ENCODE measurements around the gene ABCC1. TPM values are rescaled to one million over a fixed set of nuclear protein-coding genes. Genes with fewer than 3 reads are reported as not detected.

ABCC1 gene
- polyA plus RNA-seq, 1 donor (not counting 4 experiments of a cell fraction or from before 2014, with no cell fraction given), result 19.4 TPM

DNA sequence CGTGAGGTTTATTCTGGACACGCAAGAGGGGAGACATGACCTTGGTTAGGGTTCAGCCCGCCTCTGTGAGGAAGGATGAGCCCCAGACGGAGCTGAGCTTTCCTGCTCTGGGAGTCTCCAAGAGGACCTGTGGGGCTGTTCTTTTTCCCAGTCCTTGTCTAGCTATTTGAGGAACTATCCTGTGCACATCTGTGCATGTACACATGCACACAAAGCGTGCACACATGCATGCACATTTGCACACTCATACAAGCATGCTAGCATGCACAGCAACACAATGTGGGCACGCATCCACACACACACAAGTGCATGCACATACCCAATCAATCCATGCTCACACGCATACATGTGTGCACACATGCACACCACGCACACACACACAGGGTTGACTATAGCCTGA, 233.5 kb downstream of the ABCC1 start:
- H3K27ac ChIP-seq (ENCODE audit: control insufficient read depth, insufficient read depth, low read length), result no peak overlapping the region

GRCh38 chr16:16183562-16183961, 234.1 kb downstream of the ABCC1 start:
- no peak overlapping the region for H3K9ac ChIP-seq (ENCODE audit: control insufficient read depth, extremely low read depth, insufficient read depth, low read length)
- H3K27me3 ChIP-seq (ENCODE audit: control insufficient read depth, extremely low read depth, insufficient read depth, low read length), result no peaks in the 10 kb centered on the region
- H3K9me3 ChIP-seq (ENCODE audit: control insufficient read depth, low read depth, low read length), result no peaks in the 10 kb centered on the region
- no peaks in the 10 kb centered on the region for H3K4me1 ChIP-seq (ENCODE audit: control insufficient read depth, extremely low read depth, insufficient read depth, low read length)
- H2AFZ ChIP-seq (ENCODE audit: control insufficient read depth, low read length), result no peak overlapping the region
- no peaks in the 10 kb centered on the region for H4K20me1 ChIP-seq (ENCODE audit: control insufficient read depth, extremely low read depth, insufficient read depth, low read length)
- H3K36me3 ChIP-seq (ENCODE audit: control insufficient read depth in 2 of 2, extremely low read depth in 1 of 2, insufficient read depth in 2 of 2, low read length in 2 of 2), result no peaks in the 10 kb centered on the region
- H3K4me2 ChIP-seq (ENCODE audit: control insufficient read depth, extremely low read depth, insufficient read depth, low read depth, low read length), result no peak overlapping the region
- FAIRE-seq (no peak), DNase-seq (ENCODE audit: low read depth, low spot score) (no peak)
- no peak overlapping the region for H3K27ac ChIP-seq (ENCODE audit: control insufficient read depth, insufficient read depth, low read length)
- H3K4me3 ChIP-seq (ENCODE audit: control insufficient read depth in 2 of 3, extremely low read depth in 1 of 3, insufficient read depth in 2 of 3, low read depth in 1 of 3, low read length in 3 of 3), result no peak overlapping the region
- TF ChIP-seq EZH2 (IDR thresholded peaks at IDR 0.05; ENCODE audit: low read length) (no peak), CTCF (optimal IDR thresholded peaks at IDR 0.05 in 1 of 3, IDR thresholded peaks at IDR 0.05 in 1 of 3, conservative IDR thresholded peaks at IDR 0.05 in 1 of 3; ENCODE audit: extremely low read depth in 1 of 3, insufficient read depth in 2 of 3, low read length in 3 of 3) (peak in 2 of 3 experiments; percentile 24 to 26)
- H3K9me1 ChIP-seq (ENCODE audit: control insufficient read depth, extremely low read depth, insufficient read depth, low read length), result no peaks in the 10 kb centered on the region
- dilution Hi-C loops (cut with MboI; ENCODE audit: extremely low pct_ligation_motif_present, low sequenced_read_pairs), result no loop called here
- H3K79me2 ChIP-seq (ENCODE audit: control insufficient read depth, insufficient read depth, low read length), result no peaks in the 10 kb centered on the region

More for the DNA sequence above, 233.5 kb downstream of the ABCC1 start:
- no peaks in the 10 kb centered on the region for H3K79me2 ChIP-seq (ENCODE audit: control insufficient read depth, insufficient read depth, low read length)
- dilution Hi-C loops (cut with MboI; ENCODE audit: extremely low pct_ligation_motif_present, low sequenced_read_pairs), result no loop called here
- no peaks in the 10 kb centered on the region for H3K4me1 ChIP-seq (ENCODE audit: control insufficient read depth, extremely low read depth, insufficient read depth, low read length)
- H4K20me1 ChIP-seq (ENCODE audit: control insufficient read depth, extremely low read depth, insufficient read depth, low read length), result no peaks in the 10 kb centered on the region
- no peak overlapping the region for H3K4me2 ChIP-seq (ENCODE audit: control insufficient read depth, extremely low read depth, insufficient read depth, low read depth, low read length)
- H3K9me3 ChIP-seq (ENCODE audit: control insufficient read depth, low read depth, low read length), result no peaks in the 10 kb centered on the region
- no peaks in the 10 kb centered on the region for H3K27me3 ChIP-seq (ENCODE audit: control insufficient read depth, extremely low read depth, insufficient read depth, low read length)
- no peaks in the 10 kb centered on the region for H3K36me3 ChIP-seq (ENCODE audit: control insufficient read depth in 2 of 2, extremely low read depth in 1 of 2, insufficient read depth in 2 of 2, low read length in 2 of 2)
- FAIRE-seq, result no peak
- H3K9me1 ChIP-seq (ENCODE audit: control insufficient read depth, extremely low read depth, insufficient read depth, low read length), result no peaks in the 10 kb centered on the region
- TF ChIP-seq EZH2 (IDR thresholded peaks at IDR 0.05; ENCODE audit: low read length), result no peak
- TF ChIP-seq CTCF (optimal IDR thresholded peaks at IDR 0.05 in 1 of 3, IDR thresholded peaks at IDR 0.05 in 1 of 3, conservative IDR thresholded peaks at IDR 0.05 in 1 of 3; ENCODE audit: extremely low read depth in 1 of 3, insufficient read depth in 2 of 3, low read length in 3 of 3), result no peak
- no peak overlapping the region for H3K4me3 ChIP-seq (ENCODE audit: control insufficient read depth in 2 of 3, extremely low read depth in 1 of 3, insufficient read depth in 2 of 3, low read depth in 1 of 3, low read length in 3 of 3)
- H2AFZ ChIP-seq (ENCODE audit: control insufficient read depth, low read length), result no peak overlapping the region
- H3K9ac ChIP-seq (ENCODE audit: control insufficient read depth, extremely low read depth, insufficient read depth, low read length), result no peak overlapping the region
- DNase-seq (ENCODE audit: low read depth, low spot score), result no peak
